Caco-2 (cell line): ENCODE results near the gene NOL7. TPM values are rescaled to one million over a fixed set of nuclear protein-coding genes. Genes with fewer than 3 reads are reported as not detected.

Experiments used
- BruUV-seq: library from RNA; stranded (reverse); fragments of 400-500 nt; replicated peaks from 2 replicates; lab custom pipeline; 2021; lab: Mats Ljungman, UMichigan
- CTCF ChIA-PET: fragments of 300-600 bp; sonication (Branson Sonifier 250); formaldehyde crosslinking; loops from one replicate; lab custom pipeline; 2022; ENCODE audit warnings: antibody characterized with exemption; lab: Charles Lee
- POLR2A ChIA-PET: fragments of 300-600 bp; sonication (Branson Sonifier 250); formaldehyde crosslinking; loops from one replicate; lab custom pipeline; 2022; ENCODE audit warnings: antibody characterized with exemption; lab: Charles Lee
- DNase-seq, 2 experiments: peaks; one replicate each; pipeline versions ENCODE4 v3.0.0 to v3.0.0-alpha.2; 2020 to 2022
- H3K27me3 ChIP-seq: replicated peaks from 2 replicates; pipeline ENCODE4 v1.6.0; 2011; ENCODE audit warnings: low read length; ENCODE audit not compliant: control insufficient read depth, insufficient read depth
- H3K36me3 ChIP-seq: 2 replicates; pipeline ENCODE4 v1.5.1; 2011; ENCODE audit warnings: low read length; ENCODE audit not compliant: control insufficient read depth, insufficient read depth
- H3K4me1 ChIP-seq: fragments of 250-450 bp; sonication (Bioruptor Pico); 2 replicates; pipeline ENCODE4 v1.5.1; 2020; ENCODE audit warnings: mild to moderate bottlenecking
- H3K4me3 ChIP-seq: 2 replicates; pipeline ENCODE4 v1.5.1; 2011; ENCODE audit warnings: low read depth, mild to moderate bottlenecking, control low read depth, low read length
- H3K9me3 ChIP-seq: fragments of 250-450 bp; sonication (Bioruptor Pico); 2 replicates; pipeline ENCODE4 v1.5.1; 2020; ENCODE audit warnings: mild to moderate bottlenecking, moderate library complexity
- H3K27ac Mint-ChIP-seq: one replicate; pipeline ENCODE4 v1.8.0; 2022; ENCODE audit warnings: mixed read lengths; ENCODE audit not compliant: unreplicated experiment
- H3K27me3 Mint-ChIP-seq: one replicate; pipeline ENCODE4 v1.8.0; 2022; ENCODE audit warnings: mixed read lengths; ENCODE audit not compliant: insufficient read depth, unreplicated experiment
- H3K36me3 Mint-ChIP-seq: one replicate; pipeline ENCODE4 v1.8.0; 2022; ENCODE audit warnings: mild to moderate bottlenecking, mixed read lengths; ENCODE audit not compliant: insufficient read depth, unreplicated experiment
- H3K4me1 Mint-ChIP-seq: one replicate; pipeline ENCODE4 v1.8.0; 2022; ENCODE audit warnings: low read depth, mixed read lengths; ENCODE audit not compliant: unreplicated experiment
- H3K4me3 Mint-ChIP-seq: one replicate; pipeline ENCODE4 v1.8.0; 2022; ENCODE audit warnings: mild to moderate bottlenecking, moderate library complexity, mixed read lengths; ENCODE audit not compliant: unreplicated experiment
- H3K9me3 Mint-ChIP-seq: one replicate; pipeline ENCODE4 v1.8.0; 2022; ENCODE audit warnings: mixed read lengths; ENCODE audit not compliant: unreplicated experiment
- intact Hi-C: fragments of 100-400 bp; cut with micrococcal nuclease; formaldehyde crosslinking; loops from one replicate; pipeline ENCODE4 v1.10.0; 2022; ENCODE audit not compliant: unreplicated experiment
- total RNA-seq: library from RNA; stranded (reverse); gene quantifications from 2 replicates; pipeline ENCODE4 v1.2.3, GENCODE V29; 2022
- TF ChIP-seq, protein P1 (sequence below), 2 experiments: fragments of 200-600 bp in 1 of 2; IDR thresholded peaks; 1 replicate in 1 of 2; 2 replicates in 1 of 2; pipeline versions ENCODE4 v1.5.1 to v1.8.0; 2011 to 2022; ENCODE audit warnings: antibody characterized with exemption in 1 of 2, control low read depth in 1 of 2, inconsistent platforms in 1 of 2, low read depth in 1 of 2, low read length in 1 of 2, mild to moderate bottlenecking in 1 of 2, moderate library complexity in 1 of 2; ENCODE audit not compliant: insufficient read depth in 1 of 2, severe bottlenecking in 1 of 2, unreplicated experiment in 1 of 2

The NOL7 gene
- total RNA-seq, 1 experiment from 2014 or later = 92.9 TPM

DNA sequence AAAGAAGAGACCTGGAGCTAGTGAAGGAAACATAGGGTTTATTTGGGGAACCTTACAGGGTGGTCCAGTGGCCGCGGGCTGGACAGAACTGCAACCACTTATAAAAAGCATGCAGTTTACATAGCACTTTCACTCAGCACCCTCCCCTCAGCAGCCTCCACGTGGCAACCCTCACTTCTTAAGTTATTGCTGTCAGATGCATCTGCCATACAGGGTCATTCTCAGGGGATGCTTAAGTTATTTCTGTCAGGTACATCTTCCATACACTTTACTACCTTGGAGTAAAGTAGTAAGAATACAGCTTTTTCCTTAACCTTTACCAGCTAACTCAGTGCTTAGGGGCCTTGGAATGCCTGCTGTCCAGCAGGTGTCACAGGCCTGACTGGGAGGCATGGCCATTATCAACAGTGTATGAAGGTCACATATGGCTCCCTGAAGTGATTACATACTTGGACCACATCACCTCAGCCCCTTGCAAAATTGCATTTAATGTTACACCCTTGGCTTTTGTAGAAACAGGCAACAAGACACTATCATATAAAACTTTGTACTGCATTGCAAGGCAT is 2.0 kb upstream of the NOL7 start:
- no peaks in the 10 kb centered on the region for H3K9me3 ChIP-seq
- no peaks in the 10 kb centered on the region; the same call in 1 of the 2 replicates for H3K4me1 ChIP-seq
- no peak for DNase-seq
- Mint-ChIP-seq H3K9me3 (no peaks in the 10 kb centered on the region), H3K4me1 (peaks cover 7% of the 10 kb centered on the region), H3K27ac (no peak overlapping the region), H3K4me3 (peak overlapping the region; percentile 100), H3K36me3 (peaks cover 38% of the 10 kb centered on the region), H3K27me3 (no peaks in the 10 kb centered on the region)
- BruUV-seq = no TSS peak
- POLR2A ChIA-PET = no interaction called here
- intact Hi-C loops = no loop called here
- no peaks in the 10 kb centered on the region for H3K36me3 ChIP-seq
- CTCF ChIA-PET = interaction anchor here (1.2 kb wide), 1 partner anchor 12 kb away, joined by 3 read pairs; no protein-coding TSS in a partner anchor
- no peaks in the 10 kb centered on the region for H3K27me3 ChIP-seq
- TF ChIP-seq, protein P1, sequence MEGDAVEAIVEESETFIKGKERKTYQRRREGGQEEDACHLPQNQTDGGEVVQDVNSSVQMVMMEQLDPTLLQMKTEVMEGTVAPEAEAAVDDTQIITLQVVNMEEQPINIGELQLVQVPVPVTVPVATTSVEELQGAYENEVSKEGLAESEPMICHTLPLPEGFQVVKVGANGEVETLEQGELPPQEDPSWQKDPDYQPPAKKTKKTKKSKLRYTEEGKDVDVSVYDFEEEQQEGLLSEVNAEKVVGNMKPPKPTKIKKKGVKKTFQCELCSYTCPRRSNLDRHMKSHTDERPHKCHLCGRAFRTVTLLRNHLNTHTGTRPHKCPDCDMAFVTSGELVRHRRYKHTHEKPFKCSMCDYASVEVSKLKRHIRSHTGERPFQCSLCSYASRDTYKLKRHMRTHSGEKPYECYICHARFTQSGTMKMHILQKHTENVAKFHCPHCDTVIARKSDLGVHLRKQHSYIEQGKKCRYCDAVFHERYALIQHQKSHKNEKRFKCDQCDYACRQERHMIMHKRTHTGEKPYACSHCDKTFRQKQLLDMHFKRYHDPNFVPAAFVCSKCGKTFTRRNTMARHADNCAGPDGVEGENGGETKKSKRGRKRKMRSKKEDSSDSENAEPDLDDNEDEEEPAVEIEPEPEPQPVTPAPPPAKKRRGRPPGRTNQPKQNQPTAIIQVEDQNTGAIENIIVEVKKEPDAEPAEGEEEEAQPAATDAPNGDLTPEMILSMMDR (IDR thresholded peaks at IDR 0.05; ENCODE audit: insufficient read depth in 1 of 2, low read depth in 1 of 2, low read length in 1 of 2, severe bottlenecking in 1 of 2, unreplicated experiment in 1 of 2) = no peak
- no peak overlapping the region for H3K4me3 ChIP-seq

DNA sequence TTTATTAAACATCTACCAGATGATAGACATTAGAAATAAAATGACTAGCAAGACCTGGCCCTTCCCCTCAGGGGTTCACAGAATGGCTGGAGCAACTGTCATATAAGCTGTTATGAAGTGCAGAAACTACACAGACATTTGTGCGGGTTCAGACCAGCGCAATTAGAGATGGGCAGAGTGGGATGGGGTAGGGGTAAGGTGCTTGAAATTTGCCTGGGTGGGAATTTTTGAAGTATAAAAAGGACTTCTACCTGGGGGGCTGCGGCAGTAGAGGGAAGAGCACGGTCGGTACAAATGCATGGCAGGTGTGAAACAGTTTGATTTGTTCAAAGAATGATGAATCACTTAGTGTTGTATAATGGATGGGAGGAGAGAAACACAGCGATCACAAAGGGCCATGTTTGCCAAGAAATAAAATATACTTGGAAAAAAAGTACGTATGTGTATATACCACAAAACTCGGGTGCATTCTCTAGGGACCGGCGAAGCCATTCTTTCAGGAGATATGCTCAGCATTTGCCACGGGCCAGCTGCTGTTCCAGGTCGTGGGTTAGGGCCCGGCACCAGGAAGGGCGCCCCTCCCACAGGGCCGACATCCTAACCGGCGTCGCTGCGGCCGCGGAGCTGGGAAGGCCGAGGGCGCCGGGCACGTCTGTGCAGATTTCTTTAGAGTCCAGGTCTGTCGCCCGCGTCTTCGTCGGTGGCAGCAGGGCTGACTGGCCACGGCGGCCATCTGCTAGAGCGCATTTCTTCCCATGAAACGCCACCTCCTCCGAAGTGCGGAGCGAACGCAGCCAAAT is 809 bp upstream of the NOL7 start:
- Histone ChIP-seq H3K4me3 (peak overlapping the region; percentile 87), H3K27me3 (no peaks in the 10 kb centered on the region), H3K36me3 (0 out of 2 replicates have a peak, but pooled peaks cover 1% of the 10 kb centered on the region), H3K4me1 (no peaks in the 10 kb centered on the region; the same call in 1 of the 2 replicates), H3K9me3 (no peaks in the 10 kb centered on the region)
- Mint-ChIP-seq H3K9me3 (no peaks in the 10 kb centered on the region), H3K36me3 (peaks cover 50% of the 10 kb centered on the region), H3K4me1 (peaks cover 7% of the 10 kb centered on the region), H3K4me3 (peak overlapping the region; percentile 100), H3K27ac (peak overlapping the region; percentile 98), H3K27me3 (no peaks in the 10 kb centered on the region)
- TSS peak; percentile 71 for BruUV-seq
- peak; percentile 53 to 67 for DNase-seq
- intact Hi-C loops = no loop called here
- ChIA-PET POLR2A (interaction anchor here (1.2 to 2.9 kb wide), 5 partner anchors 10 to 286 kb away, joined by 3 to 30 read pairs (median 14); partner anchors contain the start of genes SIRT5 and TBC1D7), CTCF (interaction anchor here (0.6 to 3.6 kb wide), 6 partner anchors 8 to 452 kb away, joined by 3 to 51 read pairs (median 6); partner anchors contain the start of gene SIRT5)
- TF ChIP-seq, protein P1 (IDR thresholded peaks at IDR 0.05; ENCODE audit: insufficient read depth in 1 of 2, low read depth in 1 of 2, low read length in 1 of 2, severe bottlenecking in 1 of 2, unreplicated experiment in 1 of 2) = no peak

DNA sequence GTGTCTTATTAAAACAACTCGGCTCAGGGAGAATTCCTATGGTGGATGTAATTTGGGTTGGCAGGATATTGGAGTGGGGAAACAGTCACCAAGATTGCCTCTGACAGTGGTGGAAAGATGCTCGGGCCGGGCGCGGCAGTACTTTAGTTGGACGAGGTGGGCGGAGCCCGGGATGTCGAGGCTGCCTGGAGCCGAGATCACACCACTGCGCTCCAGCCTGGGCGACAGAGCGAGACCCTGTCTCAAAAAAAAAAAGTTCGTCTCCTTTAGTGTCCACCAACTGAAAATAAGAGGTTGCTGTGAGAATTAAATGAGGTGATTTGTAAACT is 621 bp downstream of the NOL7 start:
- DNase-seq = peak; percentile 44 to 56
- Histone ChIP-seq H3K27me3 (no peaks in the 10 kb centered on the region), H3K4me1 (no peaks in the 10 kb centered on the region; the same call in 1 of the 2 replicates), H3K36me3 (peaks cover 1% of the 10 kb centered on the region; the same call in 1 of the 2 replicates), H3K4me3 (peak overlapping the region; percentile 87), H3K9me3 (no peaks in the 10 kb centered on the region)
- H3K9me3 Mint-ChIP-seq = no peaks in the 10 kb centered on the region
- BruUV-seq = no TSS peak
- intact Hi-C loops = loop anchor here (1.0 kb wide), 2 partner anchors 41 to 279 kb away; partner anchors contain the start of gene SIRT5
- H3K27ac Mint-ChIP-seq = peak overlapping the region; percentile 98
- peaks cover 61% of the 10 kb centered on the region for H3K36me3 Mint-ChIP-seq
- CTCF ChIA-PET = interaction anchor here (0.5 to 3.6 kb wide), 8 partner anchors 9 to 451 kb away, joined by 3 to 51 read pairs (median 6); partner anchors contain the start of gene SIRT5
- peak overlapping the region; percentile 100 for H3K4me3 Mint-ChIP-seq
- peaks cover 7% of the 10 kb centered on the region for H3K4me1 Mint-ChIP-seq
- TF ChIP-seq, protein P1 (IDR thresholded peaks at IDR 0.05; ENCODE audit: insufficient read depth in 1 of 2, low read depth in 1 of 2, low read length in 1 of 2, severe bottlenecking in 1 of 2, unreplicated experiment in 1 of 2) = no peak
- POLR2A ChIA-PET = interaction anchor here (0.6 to 2.9 kb wide), 6 partner anchors 9 to 287 kb away, joined by 3 to 30 read pairs (median 10); partner anchors contain the start of genes SIRT5 and TBC1D7
- no peaks in the 10 kb centered on the region for H3K27me3 Mint-ChIP-seq
